ENCODE results near the gene PRRG4.

- TF ChIP-seq CTCF (conservative IDR thresholded peaks at IDR 0.05; ENCODE audit: low read length) (no peak), EZH2phosphoT487 (IDR thresholded peaks at IDR 0.05; ENCODE audit: borderline replicate concordance) (no peak)
Measured at GRCh38 chr11:32885556-32885955, 55.8 kb downstream of the PRRG4 start.
